Retina (tissue), 1 donor: Measurements from ENCODE around the gene IL1RAPL2.
"Not testable (repeated sequence)": the region's sequence is repeated elsewhere in the genome, so short reads cannot be mapped to it uniquely, and the experiment has no call there.

Experiments
- DNase-seq: peaks from one replicate; pipeline ENCODE4 v3.0.0-alpha.2; 2016

The IL1RAPL2 gene

DNA sequence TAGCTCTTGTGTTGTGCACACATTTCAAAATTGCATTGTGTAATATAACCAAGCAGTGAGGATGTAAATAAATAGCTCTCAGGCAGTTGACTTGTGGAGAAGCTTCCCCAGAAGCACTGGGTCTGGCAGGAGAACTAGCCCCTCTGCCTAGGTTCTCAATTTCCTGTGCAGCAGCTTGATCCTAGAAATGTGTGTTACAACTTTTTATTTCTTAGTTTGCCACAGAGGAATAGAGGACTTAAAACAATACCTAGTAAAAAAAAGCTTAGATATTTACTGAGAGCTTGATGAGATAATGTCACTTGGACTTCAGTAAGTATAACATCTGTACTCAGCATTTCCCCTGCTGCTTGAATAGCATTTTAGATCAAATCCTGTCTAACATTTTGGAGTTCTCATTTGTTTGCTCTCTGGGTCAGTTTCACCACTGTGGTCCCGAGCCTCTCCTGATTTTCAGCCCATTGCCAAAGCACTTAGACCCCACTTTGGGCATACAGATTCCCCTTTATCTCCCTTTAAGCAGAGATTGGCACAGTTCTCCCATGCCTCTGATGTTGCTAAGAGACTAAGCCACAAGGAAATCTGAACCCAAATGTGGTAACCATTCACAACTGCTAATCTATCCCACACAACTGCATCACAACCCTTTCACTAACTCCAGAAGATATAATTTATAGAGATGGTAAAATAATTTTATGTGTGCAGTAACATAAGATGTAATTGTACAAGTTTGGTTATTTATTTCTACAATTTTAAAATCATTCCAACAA, 1158.2 kb downstream of the IL1RAPL2 start:
- DNase-seq = no peak

DNA sequence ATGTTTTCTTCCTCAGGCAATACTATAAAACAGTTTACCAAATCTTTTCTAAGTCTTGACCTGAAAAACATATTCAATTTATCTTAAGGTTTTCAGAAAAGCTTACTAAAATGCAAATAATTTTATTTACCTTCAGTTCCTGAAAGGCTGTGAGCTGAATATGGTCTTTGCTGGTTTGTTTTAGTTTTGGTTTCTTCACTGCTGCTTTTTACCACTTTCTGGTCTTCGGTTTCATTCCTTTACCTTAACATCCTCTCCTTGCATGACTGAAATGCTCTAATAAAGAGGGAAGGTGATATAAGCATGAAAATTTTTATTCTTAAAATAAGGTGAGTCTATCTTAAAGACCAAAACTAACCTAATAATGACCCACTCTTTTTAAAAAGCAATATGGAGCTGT, 1159.2 kb downstream of the IL1RAPL2 start:
- no peak for DNase-seq

DNA sequence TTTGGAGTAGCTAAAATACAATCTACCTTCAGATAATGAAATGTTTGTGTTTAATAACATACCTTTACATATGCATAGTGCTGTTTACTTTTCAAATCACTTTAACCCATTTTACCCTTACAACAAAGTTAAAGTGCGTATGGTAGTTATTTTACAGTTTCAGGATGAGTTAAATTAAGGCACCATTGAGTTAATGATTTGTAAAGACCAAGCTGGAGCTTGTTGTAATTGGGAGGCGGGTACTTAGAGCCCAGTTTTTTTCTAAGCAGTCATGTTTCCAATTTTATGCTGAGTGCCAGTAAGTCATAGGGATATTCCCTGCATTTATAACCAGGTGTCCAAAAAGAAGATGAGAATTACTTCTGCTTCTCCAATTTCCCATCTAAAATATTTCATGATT, 1172.2 kb downstream of the IL1RAPL2 start:
- DNase-seq = no peak

DNA sequence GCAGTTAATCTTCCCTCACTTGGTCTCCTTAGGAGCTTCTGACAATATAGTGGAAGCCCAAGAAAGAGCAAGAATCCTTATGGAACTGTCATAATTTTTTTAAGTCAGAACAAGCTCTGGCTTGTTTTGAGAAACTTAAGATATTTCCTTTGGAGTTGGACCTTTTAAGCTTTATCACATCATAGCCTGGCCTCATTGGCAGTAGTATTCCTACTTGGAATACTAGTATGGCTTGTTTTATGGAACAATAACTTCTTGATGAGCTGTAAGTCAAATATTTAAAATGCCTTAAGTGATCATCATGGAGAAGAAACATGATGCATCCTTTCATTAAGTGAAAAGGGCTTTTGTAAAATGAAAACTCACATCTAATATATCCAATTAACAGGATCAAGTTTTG, 1178.3 kb downstream of the IL1RAPL2 start:
- DNase-seq = no peak

DNA sequence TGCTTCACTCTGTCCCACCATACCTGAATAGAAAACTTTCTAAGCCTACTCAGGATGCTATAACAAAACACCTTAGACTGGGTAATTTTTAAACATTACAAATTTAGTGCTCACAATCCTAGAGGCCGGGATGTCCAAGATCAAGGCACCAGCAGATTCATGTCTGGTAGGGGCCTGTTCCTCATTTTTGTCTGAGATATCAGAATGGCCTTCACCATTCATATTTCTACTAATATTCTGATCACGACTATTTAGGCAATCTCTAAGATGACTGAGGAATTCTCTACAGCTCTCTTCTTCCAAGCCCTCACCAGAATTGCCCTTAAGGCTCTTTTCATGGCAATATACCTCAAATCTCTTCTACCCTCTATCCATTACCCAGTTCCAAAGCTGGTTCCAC, 1178.9 kb downstream of the IL1RAPL2 start:
- DNase-seq = no peak

DNA sequence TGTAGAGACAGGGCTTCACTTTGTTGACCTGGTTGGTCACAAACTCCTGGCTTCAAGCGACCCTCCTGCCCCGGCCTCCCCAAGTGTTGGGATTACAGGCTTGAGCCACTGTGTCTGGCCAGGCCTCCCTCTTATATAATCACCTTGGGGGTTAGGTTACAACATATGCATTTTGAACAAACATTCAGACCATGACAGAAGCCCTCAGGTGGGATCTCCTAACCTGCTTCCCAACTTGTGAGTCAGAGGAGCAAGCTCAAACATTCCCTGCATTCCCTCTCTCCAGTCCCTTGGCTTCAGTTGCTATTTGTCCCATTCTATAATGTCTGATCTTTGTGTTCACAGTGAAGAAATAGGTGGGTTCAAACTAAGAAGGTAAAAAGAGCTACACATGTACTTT, 1179.9 kb downstream of the IL1RAPL2 start:
- no peak for DNase-seq

DNA sequence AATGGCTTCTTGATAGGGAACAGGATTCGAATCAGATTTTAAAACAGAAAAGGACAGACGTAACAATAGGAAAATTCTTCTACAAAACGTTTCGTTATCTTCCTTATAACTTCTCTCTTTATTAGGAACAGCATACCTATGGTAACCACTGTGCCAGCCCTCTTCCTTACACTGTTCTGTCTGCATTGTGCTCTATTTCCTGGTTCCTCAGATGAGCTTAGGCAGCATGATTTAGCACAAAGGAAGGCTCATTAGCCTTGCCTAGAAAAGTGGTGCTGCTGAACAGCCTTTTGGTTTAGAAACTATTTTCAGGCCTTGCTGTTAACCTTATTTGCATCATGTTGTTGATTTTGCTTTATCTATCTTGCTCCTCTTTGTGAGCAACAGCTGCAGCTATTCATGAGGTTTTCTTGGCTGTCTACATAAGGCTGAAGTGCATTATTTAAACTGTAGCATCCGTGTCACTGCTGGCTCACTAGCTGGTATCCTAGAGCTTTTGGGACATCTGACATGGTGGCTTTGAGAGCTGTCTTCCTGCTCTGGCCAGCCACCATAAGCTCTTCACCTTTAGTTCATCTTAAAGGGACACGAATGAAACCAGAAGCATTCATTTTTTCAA, 1186.4 kb downstream of the IL1RAPL2 start:
- DNase-seq = peak; percentile 11

DNA sequence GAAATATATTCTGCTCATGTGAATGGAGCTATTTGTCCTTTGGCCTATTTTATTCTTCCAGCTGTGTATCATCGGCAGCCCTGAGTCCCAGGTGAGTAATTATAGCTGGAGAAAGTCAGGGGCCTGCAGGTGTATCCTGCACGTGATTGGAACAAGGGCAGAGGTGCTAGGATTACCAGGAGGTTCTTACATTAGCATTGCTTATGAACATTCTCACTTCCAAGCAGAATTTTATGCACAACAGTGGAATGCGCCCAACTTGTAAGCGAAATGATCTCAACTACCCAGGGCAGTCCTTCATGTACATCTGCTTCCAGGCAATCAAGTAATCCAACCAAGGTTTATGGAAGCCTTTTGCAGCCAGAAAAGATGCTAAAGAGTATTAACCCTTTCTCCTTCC, 1187.4 kb downstream of the IL1RAPL2 start:
- DNase-seq = no peak

DNA sequence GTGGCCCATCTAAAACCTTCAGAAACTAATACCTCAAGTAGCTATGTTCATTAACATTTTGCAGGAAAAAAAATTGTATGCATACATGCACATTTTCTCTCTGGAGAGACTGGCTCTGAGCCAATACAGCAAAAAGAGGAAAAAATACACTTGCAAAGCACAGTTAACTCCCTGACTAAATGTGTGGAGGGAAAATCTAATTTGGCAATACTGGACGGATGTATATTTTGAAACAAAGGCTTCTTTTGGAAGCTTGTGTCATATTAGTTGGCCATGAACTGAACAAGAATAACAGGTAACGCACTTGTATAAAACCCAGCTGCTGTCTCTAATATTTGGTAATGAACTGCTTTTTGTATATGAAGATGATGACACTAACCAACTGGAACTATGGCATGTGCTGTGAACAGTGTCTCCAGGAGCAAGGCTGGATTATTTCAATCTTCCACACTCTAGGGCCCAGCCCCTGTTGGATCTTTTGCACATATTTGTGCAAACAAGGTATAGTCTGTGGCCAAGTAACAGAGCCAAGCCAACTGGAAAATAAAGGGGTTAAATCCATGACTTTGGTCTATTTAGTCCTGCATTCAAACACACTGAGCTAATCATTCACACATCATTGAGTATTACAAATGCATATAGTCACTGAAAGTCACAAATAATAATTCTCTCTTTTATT, 1188.4 kb downstream of the IL1RAPL2 start:
- DNase-seq = no peak

DNA sequence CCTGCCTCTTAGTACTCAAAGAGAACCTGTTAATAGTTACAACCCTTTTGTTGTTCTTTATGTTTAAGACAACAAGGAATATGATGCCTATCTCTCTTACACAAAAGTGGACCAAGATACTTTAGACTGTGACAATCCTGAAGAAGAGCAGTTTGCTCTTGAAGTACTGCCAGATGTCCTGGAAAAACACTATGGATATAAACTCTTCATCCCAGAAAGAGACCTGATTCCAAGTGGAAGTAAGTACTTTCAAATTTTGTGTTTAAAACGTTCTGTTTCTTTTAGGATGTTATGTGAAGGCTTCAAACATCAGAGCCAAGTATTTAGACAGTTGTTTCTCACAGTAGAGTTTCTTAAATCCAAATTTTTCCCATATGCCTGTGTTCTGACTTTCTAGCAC, 1189.1 kb downstream of the IL1RAPL2 start:
- no peak for DNase-seq

DNA sequence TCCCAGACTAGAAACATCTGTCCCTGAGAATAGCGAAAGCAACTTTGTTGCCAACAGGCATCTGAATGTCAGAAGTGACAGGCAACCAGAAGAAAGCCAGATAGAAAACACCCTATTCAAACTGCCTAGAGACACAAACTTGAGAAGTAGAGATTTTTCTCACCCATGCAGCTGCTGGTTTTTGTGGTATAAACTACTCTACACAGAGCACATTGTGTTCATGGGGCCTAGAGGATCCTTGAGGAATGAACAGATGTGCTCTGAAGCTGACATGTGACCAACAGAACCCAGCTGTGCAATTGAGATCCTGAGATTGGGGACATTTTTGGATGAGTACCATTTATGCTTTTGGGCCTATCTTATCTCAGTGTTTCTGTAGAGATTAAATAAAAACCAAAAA, 1192.8 kb downstream of the IL1RAPL2 start:
- no peak for DNase-seq

DNA sequence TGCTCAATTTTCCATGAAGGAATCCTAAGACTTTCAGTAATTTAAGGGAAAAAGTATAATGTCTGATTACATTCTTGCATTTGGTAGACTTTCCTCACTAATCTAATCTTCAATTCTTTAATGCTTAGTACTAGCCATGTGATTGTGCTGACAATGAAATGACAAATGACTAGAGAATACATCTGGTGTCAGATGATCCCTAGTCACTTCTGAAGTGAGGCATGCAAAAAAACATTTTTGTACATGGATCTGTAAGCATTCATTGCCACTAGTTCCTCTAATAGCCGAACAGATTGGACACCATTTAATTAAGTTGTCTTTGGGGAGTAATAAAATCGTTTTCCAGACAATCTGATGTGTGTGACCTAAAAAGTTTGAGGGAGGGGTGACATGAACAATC, 1193.6 kb downstream of the IL1RAPL2 start:
- no peak for DNase-seq

DNA sequence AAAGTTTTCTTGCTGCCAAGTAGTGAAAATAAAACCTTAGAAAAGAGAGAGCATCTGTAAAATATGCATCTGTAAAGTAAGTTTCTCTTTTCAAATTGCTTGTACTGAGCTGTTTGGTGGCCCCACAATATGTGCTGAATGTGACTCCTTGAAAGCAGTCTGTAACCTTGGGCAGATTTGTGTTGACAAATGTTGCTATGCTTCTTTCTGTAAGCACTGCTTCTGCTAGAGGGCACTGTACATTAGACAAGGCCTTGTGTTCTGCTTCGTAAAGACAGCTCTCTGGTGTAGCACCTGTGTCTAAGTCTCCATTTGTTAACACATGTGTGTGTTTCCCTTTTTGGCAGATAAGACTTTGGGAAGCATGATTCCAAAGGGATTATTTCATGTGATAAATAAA, 1199.7 kb downstream of the IL1RAPL2 start:
- no peak for DNase-seq

DNA sequence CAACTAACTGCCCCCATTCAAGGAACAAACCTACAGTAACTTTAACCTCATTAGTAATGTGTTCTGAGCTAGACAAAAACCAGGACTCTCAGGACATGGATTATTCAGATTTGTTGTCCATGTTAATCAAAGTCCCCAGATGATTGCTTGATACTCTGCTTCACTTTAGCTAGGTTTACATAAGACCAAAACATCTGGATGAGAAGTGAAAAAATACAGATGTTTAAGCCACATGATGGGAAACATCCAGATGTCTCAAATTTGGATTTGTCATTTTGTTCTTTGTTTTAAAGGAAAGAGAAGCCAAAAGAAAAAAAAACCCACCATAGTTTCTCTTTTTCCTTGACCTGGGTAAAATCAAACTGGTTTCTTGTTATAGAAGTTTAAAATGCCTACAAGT, 1207.8 kb downstream of the IL1RAPL2 start:
- DNase-seq = no peak

DNA sequence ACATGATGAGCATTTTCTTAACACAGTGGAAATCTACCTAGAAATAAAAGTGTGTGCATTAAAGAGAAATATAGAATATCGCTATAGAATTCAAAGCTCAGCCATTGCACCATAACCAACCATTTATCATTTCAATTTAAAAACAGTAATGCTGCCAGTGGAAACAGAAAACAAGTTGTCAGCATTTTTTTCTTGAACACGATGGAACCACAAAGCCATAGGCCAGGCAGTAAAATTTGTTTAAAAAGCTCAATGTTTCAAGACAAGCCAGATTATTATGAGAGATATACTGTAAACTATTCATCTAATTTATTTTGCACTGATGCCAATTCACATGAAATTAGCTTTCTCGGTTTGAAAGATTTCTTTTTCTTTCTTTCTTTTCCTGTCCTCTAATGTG, 1209.7 kb downstream of the IL1RAPL2 start:
- DNase-seq = no peak

DNA sequence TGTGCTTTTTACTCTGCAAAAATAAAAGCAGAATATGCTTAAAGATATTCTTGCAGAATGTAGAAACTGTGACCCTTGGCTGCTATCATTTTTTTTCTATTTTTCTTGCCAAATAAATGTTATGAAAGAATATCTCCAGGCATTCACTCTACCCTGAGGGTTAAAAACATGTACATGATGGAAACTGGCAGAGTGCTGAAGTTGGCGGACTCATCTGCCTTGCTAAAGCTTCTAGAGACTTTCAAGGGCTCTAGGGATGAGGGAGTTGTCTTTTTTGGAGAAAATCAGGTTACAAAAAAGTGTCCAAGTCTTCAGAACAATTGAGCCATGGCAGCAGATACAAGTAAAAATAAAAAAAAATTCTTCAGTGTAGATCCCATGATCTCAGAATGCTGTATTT, 1215.8 kb downstream of the IL1RAPL2 start:
- DNase-seq = no peak

DNA sequence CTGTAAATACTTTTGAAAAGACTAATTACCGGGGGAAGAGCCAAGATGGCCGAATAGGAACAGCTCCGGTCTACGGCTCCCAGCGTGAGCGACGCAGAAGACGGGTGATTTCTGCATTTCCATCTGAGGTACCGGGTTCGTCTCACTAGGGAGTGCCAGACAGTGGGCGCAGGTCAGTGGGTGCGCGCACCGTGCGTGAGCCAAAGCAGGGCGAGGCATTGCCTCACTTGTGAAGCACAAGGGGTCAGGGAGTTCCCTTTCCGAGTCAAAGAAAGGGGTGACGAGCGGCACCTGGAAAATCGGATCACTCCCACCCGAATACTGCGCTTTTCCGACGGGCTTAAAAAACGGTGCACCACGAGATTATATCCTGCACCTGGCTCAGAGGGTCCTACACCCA, 1230.9 kb downstream of the IL1RAPL2 start:
- not testable (repeated sequence) for DNase-seq

DNA sequence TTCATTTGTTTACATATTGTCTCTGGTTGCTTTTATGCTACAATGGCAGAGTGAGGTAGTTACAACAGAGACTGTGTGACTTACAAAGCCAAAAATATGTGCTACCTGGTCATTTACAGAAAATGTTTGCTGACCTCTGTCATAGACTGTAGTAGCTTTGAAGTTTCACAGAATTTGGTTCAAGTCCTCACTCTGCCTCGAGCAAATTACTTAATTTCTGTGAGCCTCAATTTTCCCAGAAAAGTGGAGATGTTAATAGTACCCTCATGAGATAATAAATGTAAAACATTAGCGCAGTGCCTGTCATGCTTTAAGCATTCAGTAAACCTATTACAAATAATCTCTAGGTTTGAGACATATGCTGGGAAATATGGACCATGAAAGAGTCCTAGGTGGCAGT, 1237.9 kb downstream of the IL1RAPL2 start:
- DNase-seq = no peak

DNA sequence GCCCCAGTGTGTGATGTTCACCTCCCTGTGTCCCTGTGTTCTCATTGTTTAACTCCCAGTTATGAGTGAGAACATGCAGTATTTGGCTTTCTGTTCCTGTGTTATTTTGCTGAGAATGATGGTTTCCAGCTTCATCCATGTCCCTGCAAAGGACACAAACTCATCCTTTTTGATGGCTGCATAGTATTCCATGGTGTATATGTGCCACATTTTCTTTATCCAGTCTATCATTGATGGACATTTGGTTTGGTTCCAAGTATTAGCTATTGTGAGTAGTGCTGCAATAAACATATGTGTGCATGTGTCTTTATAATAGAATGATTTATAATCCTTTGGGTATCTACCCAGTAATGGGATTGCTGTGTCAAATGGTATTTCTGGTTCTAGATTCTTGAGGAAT, 1239.7 kb downstream of the IL1RAPL2 start:
- not testable (repeated sequence) for DNase-seq

DNA sequence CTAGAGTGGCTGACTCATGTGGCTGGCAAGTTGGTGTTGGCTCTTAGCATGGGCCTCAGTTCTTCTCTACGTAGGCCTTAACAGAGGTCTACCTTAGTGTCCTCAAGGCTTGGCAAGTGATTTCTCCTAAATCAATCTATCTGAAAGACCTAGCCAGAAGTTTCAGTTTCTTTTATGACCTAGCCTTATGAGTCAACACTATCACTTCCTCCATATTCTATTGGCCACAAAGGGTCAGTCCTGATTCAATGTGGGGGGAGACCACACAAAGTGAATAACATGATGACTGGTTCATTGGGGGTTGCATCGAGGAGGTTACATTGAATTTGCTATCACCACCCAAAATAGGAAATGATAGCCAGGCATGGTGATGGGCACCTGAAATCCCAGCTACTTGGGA, 1250.5 kb downstream of the IL1RAPL2 start:
- DNase-seq = no peak
